ENCODE measurements around the gene VILL.

VILL gene

DNA sequence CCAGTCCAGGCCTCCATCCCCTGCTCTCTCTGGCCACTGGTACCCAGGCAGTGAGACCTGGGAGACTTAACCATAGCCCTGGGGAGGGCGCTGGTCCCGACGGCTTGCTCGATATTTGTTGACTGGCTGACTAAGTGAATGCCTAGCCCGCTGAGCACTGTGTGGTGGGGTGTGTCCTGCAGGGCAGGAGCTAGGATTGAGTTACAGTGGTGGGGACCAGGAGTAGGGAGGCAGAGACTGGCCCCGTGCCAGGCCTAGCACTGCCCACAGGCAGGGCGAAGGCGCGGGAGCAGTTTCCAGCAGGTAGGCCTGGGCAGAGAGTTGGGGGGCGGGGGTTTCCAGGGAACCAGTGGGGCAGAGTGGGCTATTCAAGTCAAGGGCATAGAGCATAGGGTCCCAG lies at the start of gene VILL:
Gene VILL, plus strand, starts transcription at position 260 of the 400 bp plus-strand sequence. CDS start 2,887 bp downstream, outside the sequence.
- peak; percentile 62 for DNase-seq

DNA sequence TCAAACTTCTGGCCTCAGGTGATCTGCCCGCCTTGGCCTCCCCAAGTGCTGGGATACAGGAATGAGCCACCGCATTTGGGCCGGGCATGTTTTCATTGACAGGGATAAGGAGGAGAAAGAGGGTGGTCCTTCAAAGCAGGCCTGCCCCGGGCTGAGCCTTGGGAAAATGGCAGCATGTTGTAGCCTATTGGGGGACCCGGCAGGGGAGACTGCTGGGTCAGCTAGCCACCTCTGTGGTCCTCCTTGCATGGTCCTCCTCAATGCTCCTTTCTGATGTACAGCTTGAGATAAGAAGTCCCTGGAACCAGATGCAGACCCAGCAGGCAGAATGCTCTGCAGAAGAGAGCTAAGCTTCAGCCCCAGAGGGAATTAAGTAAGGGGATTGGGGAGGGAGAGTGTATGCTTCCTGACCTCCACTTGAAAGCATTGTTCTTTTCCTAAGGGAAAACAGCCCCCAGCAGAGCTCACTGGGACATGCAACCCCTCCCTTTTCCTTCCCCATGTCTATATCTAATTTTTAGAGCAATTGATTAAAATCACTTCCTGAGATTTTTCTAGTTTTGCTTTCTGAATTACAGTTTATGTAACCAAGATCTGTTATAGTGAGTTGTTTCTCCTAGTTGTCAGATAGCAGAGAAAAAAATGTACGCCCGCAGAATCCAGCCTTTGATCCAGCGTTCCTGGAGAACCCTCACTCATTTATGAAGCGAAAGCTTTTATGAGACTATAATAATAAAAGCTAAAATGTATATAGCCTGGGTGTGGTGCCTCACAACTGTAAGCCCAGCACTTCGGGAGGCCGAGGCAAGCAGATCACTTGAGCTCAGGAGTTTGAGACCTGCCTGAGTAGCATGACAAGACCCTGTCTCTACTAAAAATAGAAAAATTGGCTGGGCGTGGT lies 48.7 kb upstream of the VILL start:
- DNase-seq, result no peak

DNA sequence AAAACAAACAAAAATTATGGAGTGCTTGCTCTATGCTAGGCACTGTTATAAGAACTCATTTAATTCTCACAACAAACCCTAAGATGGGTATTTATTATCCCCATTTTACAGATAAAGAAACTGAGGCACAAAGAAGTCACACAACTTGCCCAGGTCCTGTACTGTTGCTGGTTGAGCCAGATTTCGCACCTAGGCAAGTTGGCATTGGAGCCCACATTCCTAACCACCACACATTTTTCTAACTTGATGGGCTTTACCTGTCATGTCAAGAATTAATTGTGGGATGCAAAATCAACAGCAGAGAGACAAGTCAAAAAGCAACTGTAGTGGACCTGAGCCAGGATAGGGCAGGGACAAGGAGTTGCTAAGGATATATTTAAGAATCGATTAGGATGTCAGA lies 47.9 kb upstream of the VILL start:
- no peak for DNase-seq

DNA sequence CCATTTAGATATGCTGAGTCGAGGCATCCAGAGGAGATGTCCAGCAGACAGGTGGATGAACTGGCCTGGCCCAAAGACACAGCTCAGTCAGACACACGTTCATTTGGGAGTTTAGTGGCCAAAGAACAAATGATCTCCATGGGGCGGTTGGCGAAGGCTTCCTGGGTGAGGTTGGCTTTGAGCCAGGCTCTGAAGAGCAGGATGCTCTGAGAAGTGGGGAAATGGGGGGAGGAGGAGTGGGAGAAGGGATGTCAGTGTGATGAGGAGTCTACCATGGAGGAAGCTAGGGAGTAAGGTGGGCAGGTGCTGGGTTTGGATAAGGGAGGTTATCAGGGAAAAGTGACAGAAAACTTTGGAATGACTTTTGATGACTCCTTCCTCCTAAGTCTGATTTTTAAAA lies 47.5 kb upstream of the VILL start:
- no peak for DNase-seq

DNA sequence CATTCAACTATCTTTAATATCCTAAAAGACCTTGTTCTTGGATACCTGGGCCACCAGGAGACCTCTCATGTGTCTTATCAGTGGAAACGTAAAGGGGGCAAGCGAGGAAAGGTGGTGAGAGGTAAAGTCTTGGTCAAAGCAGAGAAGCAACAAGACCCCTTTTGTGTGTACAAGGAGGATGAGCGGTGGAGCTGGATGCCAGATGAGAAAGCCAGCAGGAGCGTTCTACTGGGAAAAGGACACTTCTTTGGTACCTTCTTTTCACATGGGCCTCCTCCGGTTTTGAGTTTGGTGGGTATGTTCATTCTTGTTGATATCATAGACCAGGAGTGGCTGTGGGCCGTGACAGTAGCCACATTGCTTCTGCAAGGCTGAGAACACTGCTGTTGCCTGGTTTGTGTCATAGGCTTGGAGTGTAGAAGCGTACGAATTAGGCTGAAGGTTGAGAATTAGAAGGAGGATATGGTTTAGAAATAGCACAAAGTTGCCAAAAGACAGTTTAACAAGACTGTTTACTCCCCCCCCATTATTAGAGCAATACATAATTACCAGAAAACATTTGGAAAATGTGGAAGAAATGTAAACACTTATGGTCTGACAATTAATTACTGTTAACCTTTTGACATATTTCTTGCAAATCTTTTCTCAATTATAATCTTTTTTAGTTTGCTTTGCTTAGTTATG lies 46.8 kb upstream of the VILL start:
- DNase-seq, result no peak

DNA sequence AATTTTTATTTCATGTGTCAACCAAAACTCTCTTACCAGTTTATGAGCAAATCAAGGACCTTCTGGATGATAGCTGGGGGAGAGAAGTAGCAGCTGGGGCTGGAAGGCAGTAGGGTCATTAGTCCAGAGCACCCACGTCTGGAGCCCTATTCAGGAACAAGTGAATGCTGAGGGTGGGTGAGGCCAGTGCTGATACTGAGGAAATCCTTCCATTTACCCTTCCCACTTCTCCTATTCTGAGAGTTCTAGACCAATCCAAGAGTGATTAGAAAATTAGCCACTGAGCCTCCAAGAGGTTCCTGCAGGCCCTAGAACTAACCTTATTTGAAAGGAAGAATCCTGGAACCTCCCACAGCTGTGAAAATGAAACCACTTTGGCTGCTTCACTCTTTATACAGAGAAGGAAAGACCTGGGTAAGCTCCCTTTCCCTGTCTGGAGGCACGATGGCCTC lies 46.2 kb upstream of the VILL start:
- DNase-seq, result no peak

DNA sequence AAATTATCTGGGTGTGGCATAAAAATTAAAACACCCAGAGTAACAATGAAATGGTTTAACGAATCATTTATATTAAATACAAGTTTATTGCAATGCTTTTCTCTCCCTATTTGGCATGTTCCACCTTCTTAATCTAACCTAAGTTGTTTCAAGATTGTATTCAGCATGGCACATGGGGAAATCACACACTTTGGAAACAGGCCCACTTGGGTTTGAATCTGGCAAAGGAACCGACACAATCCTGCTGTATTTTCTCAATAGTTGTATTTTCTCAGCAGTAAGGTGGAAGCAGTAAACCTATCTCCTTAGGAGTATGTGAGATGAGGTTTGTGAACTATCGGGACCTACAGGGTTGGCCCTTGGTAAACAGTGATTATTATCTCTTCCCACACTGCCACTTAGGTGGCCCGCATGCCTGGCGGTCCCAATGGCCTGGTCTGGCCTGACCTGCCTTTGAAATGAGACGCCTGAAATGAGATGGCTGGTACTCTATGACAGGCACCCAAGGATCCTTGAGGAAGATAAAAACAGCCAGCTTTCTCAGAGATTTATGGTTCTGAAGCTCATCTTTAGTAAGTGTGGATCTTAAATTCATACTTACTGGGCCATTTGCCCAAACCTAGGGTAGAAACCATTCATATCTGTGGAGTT lies 45.3 kb upstream of the VILL start:
- DNase-seq, result no peak

DNA sequence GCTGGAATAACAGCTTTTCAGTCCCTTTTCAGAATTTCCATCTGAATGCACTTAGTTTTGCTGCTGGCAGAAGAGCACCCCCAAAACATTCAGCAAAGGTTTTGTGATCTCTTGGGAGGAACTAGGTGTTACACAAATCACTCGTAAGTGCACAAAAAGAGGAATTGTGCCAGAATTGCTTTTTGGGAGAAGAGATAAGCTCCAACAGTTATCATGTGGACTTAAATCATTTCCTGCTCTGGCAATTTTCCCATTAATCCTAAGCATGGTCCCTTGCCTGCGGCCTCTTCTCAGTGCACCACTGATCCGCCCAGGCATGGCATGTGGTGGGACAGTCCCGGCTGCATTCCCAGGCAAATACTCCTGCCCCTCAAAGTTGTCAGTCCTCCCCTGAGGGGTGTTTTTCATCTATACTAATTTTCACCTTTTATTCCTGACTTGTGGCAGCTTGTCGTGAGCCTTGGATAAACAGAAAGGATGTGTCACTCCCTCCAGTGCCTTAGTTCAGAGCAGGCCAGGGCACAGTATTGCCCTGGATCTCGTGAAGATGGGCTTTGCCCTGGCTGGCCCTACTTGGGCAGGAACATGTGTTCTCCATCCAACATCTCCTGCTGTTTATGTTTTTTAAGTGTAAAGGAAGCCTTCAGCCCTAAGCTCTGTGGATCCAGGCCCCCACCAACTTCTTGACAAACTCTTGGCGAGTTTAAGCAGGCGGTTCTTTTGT lies 44.6 kb upstream of the VILL start:
- DNase-seq, result no peak

DNA sequence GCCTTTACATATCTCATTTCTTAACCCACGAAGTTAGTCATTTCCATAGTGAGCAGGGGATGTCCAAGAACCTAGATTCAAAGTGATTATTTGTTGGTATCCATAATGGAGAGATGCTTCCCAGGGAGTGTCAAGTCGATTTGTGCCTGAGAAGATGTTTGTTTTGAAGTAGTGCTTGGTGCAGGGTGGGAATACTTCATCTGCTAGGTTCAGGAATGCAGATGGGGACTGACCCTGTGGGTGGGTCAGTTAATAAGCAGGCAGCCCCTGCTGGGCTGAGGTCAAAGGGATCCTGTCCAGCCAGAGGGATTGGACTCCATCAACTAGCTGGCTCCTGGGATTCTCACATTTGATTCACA lies 44.1 kb upstream of the VILL start:
- DNase-seq, result no peak

DNA sequence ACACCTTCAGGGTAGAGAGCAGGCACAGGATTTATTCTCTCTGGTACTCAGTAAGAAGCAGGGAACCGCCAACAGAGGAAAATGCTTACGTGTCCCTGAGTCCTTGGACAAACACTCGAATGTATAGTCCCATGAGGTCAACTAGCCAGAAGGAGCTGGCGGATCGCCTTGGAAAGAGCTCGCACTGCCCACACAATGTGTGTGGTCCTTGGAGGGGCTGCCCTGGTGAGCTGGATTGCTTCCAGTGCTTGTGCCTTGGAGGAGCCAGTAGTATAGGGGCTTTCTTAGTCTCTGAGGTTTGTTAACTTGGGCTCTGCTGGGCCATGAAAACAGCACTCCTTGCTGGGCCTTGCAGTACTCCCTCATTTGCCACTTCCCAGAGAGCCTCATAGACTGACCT lies 40.7 kb upstream of the VILL start:
- DNase-seq, result no peak

DNA sequence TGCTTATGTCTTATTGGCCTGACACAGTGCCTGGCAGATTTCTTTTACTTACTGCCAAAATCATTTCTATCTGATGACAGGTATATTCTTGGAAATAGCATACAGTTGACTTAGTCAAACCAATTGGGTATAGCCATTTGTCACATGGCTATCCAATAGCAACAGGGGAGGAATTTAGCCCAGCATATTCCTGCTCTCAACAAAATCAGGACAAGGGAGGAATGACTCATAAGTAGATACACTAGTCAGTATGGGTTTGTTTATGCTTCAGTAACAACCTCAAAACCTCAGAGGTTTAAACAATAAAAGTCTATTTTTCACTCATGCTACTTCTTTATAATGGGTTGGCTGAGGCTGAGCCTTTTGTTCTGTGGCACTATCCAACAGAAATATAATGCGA lies 38.0 kb upstream of the VILL start:
- no peak for DNase-seq

DNA sequence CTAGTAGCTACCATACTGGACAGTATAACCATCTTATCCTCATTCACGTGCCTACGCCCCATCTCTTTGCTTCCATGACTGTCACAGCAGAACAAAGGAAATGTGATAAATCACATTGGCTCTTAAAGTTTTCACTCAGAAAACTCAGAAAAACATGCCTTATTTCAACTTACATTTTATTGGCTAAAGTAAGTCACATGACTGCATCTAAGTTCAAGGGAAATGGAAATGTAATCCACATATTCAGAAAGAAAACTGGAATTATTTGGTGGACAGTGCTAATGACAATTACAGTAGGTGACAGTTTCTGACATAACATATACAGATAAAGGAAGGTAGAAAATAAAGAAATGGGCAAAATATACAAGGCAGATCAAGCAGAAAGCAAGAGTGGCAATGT lies 37.4 kb upstream of the VILL start:
- no peak for DNase-seq

DNA sequence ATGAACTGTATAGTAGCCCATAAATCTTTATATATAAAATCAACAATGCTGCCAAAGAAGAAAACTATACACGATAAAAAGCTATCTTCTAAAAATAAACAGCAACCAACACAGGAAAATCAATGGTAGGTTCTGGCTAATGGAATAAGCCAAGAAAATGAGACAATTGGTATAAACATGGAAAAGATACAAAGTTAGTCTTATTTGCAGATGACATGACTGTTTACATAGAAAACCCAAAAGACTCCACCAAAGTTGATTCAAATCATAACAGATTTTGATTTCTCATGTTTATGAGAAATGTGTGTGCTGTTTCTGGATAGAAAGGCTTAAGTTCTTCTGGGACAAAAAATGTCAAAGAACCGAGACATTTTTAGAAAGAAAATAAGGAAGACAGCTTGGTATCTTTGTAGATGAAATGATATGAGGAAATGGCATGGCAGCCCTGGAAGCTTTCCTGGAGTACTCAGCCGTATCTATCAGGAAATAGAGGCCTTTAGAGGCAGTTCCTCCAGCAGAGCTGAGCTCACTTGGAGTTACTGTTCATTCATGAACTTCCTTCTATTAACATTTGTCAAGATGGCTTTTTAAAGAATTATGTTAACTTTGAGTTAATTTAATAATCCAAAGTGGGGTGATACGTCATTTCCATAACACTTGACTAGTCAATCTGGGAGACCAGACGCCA lies 36.7 kb upstream of the VILL start:
- no peak for DNase-seq

DNA sequence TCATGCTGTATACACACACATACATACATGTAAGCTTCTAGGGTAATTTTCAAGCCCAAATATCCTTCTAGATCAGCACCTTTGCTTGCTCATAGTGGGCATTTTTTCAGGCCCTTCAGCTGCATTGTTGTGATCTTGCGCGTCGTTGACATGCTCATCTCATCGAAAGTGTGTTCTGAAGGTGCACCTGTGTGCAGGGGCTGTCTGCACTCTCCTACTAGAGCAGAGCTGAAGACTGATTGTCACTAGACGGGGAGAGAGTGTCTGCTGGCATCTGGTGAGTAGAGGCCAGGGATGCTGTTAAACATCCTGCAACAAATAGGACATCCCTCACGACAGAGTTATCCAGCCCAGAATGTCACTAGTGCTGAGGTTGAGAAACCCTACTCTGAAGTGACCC lies 35.7 kb upstream of the VILL start:
- no peak for DNase-seq

DNA sequence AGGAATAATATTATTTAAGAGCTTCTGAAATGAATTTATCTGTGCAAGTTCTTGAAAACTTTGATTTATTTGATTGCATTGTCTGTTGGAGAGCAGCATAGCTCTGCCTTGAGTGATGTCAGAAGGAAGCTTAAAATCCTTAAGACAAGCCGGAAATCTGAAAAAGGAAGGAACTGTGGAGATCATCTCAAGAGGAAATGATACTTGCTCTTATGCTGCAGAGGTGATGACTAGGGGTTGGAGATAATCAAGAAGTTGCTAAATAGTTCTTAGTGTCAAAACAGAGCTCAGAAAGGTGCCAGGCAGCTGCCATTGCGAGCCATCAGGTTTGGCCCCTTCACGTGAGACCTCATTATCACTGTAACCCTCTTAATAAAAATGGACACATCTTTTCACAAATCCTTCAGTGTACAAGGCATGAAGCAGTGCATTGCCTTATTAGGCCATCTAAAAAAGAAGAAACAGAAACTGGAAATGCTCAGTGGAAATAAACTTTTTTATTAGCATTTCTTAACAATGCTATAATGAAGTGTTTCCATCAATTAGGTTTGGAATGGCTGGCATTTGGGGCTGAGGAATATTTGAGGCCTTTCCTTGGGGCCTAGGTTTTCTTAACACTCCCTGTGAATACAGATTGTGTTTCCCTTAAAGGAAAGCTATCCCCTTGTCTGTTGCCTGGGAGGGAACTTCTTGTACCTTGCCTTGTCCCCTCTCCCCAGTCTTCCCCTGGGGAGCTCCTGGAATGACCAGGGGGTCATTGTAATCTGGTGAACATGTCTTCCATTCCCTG lies 34.5 kb upstream of the VILL start:
- DNase-seq, result no peak

DNA sequence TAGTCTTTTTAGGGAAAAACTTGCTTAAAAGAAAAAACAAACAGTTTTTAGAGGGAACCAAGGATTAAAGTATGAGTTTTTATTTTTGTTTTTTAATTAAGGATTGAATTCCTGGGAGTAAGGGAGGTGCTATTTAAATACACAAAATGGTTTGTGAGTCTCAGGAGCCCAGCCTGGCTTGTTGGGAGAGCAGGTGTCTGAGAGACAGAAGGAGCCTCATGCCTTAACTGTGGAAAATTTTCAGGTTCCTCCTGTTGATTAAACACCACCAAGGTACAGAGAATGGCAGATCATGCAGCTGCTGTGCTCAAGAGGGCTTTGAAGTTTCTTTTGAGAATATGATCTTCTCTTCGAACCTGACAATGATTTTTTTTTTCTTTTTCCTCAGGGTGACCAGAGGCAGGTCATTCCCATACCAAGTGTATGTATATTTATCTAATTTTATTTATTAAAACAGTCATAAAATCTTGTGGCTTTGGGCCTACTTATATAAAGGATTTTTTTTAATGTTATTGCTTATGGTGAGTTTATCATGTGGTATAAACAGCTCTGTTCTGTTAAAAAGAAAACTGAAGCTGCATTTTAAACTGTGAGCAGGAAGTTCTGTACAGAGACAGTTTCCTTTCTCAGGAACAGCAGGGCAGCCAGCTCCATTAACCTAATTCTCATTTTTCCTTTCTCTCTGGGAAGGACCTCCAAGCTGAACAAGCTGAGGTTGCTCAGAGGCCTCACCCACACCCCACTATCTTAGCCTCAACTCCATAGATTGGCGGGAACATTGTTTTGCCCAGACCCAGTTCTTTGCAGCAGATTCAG lies 33.7 kb upstream of the VILL start:
- DNase-seq, result no peak

DNA sequence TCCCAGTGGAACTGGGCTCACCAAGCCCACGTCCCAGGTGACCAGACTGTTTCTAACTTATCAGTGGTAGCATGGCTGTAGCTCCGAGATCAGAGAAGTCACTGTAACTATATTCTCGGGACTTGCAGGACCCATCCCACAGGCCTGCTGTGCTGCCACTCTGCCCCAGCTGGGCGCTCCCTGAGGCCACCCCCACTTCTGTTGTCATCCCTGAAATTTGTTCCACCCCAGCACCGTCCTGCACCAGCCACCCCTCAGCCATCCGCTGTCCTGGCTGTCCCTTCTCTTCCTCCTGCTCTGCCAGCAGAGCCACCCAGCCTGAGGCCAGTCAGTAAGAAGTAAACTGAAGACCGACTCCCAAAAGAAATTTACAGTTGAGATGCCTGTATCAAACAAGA lies 33.0 kb upstream of the VILL start:
- DNase-seq, result no peak

DNA sequence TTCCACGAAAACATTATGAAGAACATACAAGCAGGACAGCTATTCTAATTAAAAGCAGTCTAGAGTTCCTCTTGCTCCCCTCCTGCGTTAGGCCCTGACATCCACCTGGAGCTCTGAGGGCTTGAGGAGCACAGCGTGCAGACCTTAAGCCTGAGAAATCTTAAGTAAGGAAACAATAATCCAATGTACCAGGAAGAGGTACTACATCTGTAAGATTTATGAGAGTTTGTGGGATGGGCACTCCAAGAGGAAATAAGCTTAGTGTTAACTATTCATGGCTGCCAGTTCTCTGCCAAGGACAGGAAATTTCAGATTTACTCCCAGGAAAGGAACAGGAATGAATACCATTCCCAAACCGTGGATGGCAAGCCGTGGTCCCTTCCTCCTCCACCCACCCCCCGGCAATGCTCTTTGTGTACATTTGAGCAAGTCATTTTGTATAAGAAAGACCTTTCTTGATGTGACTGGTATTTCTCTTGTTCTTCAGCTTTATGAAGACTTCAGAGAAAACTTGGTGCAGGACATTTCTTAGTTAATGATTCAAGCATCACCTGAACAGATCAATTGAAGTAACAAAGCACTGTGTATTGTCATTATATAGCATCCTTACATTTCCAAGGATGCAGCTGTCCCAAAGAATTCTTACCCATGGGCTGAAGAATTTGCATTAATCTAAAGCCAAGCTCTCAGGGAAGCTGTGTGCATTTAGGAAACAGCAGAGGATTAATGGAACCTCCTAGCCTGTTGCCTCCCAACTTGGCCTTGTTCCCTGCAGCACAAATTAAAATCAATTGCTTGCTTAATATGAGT lies 28.8 kb upstream of the VILL start:
- DNase-seq, result no peak

DNA sequence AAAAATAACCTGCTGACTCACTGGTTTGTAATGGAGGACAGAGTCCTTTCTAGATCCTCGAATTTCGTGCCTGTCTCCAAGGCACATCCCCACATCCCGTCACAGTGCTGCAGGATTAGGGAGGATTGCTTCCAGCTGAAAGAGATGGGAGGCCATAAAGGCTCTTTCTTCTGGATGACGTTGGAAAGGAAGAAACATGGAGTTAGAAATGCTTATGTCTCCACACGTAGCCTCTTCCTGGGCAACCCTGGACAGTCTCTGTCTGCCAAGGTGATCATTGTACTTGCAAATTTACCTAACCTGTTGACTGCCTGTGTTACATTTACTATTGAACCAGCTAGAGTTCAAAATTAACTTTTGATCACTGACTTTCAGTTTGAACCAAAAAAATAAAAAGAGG lies 27.6 kb upstream of the VILL start:
- DNase-seq, result no peak

DNA sequence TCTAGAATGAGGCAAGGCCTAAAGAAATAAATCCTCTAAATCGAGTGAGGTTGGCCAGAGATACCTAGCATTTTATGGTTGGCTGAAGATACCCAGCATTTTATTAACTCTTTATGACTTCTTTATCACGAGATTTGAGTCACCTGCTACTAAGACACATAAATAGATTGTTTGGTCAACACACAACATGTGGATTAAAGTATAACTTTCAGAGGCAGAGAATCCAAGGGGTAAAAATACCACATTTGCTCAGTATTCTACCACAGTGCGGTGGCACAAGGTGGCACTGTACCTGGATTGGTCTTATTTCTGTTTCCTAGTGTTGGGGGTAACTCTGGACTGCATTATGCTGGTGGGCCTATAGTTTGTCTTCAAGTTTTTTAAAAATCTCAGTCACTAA lies 27.0 kb upstream of the VILL start:
- DNase-seq, result no peak

Measured in NCI-H510A treated with DMSO at 0.1 percent for 48 hours (cell line).